Keratinocyte (primary cell): Measurements from ENCODE around the gene CDA.

Source experiments
- CTCF ChIP-seq, 3 experiments: IDR thresholded peaks in 1 of 3; conservative IDR thresholded peaks in 1 of 3; optimal IDR thresholded peaks in 1 of 3; 2 replicates in 2 of 3; 3 replicates in 1 of 3; pipeline versions ENCODE3 to v1.5.1; 2011; ENCODE audit warnings: low read length in 3 of 3, mild to moderate bottlenecking in 3 of 3, moderate library complexity in 2 of 3, control low read depth in 1 of 3, inconsistent platforms in 1 of 3; ENCODE audit not compliant: insufficient read depth in 2 of 3; ENCODE audit errors: extremely low read depth in 1 of 3
- EZH2 ChIP-seq: IDR thresholded peaks from one replicate; pipeline ENCODE4 v1.6.1; 2012; ENCODE audit warnings: inconsistent platforms, mild to moderate bottlenecking, low read length, moderate library complexity

GRCh38 chr1:20540281-20540680, 48.6 kb upstream of the CDA start:
- TF ChIP-seq CTCF (optimal IDR thresholded peaks at IDR 0.05 in 1 of 3, IDR thresholded peaks at IDR 0.05 in 1 of 3, conservative IDR thresholded peaks at IDR 0.05 in 1 of 3; ENCODE audit: extremely low read depth in 1 of 3, insufficient read depth in 2 of 3, low read length in 3 of 3) (no peak), EZH2 (no peak)
